GM21423 (cell line): ENCODE data around the gene MAGEA1.
"Not testable (repeated sequence)": the region's sequence is repeated elsewhere in the genome, so short reads cannot be mapped to it uniquely, and the experiment has no call there.

Source experiments
- ATAC-seq: cut with Tn5 transposase; IDR thresholded peaks from one replicate; pipeline ENCODE4 v1.9.1; 2021; ENCODE audit warnings: mild to moderate bottlenecking, moderate library complexity; ENCODE audit not compliant: unreplicated experiment

MAGEA1 gene, protein sequence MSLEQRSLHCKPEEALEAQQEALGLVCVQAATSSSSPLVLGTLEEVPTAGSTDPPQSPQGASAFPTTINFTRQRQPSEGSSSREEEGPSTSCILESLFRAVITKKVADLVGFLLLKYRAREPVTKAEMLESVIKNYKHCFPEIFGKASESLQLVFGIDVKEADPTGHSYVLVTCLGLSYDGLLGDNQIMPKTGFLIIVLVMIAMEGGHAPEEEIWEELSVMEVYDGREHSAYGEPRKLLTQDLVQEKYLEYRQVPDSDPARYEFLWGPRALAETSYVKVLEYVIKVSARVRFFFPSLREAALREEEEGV

DNA sequence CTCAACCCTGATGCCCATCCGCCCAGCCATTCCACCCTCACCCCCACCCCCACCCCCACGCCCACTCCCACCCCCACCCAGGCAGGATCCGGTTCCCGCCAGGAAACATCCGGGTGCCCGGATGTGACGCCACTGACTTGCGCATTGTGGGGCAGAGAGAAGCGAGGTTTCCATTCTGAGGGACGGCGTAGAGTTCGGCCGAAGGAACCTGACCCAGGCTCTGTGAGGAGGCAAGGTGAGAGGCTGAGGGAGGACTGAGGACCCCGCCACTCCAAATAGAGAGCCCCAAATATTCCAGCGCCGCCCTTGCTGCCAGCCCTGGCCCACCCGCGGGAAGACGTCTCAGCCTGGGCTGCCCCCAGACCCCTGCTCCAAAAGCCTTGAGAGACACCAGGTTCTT, at the start of gene MAGEA1:
Gene MAGEA1 (plus strand): TSS at position 154 of the 400 bp plus-strand sequence. CDS start 3,106 bp downstream, outside the sequence.
- ATAC-seq = no peak

DNA sequence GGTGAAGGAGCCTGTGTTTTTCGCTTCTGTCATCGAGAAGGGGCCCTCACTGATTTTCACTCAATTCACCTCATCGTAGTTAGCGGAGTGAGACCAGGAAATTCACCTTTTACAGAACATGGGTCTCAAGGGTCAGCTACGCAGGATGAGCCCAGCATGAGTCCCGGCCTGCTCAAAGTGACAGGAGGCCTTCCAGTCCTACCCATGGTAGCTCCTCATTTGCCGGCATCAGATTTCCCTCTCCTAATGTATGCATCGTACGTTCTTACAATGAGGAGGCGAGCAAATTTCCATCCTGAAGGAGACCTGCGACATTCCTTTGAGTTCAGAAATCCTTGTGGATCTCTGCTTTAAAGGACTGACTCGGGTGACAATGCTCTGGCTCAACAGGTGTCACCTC, 46.2 kb upstream of the MAGEA1 start:
- not testable (repeated sequence) for ATAC-seq

GRCh38 chrX:153139074-153139473, 40.0 kb upstream of the MAGEA1 start:
- not testable (repeated sequence) for ATAC-seq

GRCh38 chrX:153146288-153146687, 32.8 kb upstream of the MAGEA1 start:
- ATAC-seq = not testable (repeated sequence)

GRCh38 chrX:153153516-153153915, 25.6 kb upstream of the MAGEA1 start:
- ATAC-seq = no peak

- no peak for ATAC-seq
Measured at GRCh38 chrX:153157450-153157849, 21.6 kb upstream of the MAGEA1 start.

GRCh38 chrX:153158319-153158718, 20.8 kb upstream of the MAGEA1 start:
- no peak for ATAC-seq

DNA sequence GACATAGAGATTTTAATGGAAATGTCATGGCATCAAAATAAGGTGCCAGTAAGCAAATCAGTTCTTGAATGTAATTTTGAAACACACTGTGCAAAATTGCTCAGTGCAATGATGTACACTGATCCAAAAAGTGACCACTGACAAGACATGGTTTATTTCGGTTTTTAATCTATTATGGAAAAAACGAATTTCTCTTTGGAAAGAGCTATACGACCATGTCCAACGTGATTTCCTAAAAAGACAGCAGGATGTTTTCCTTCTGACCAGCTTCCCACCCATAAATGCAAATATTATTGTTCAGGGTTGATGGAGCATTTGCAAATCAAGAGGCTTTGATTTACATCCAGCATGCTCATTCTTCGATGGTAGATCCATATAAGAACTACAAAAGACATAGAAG, 17.1 kb upstream of the MAGEA1 start:
- ATAC-seq = no peak

- ATAC-seq = no peak
Measured at GRCh38 chrX:153164733-153165132, 14.4 kb upstream of the MAGEA1 start.

- not testable (repeated sequence) for ATAC-seq
Measured at GRCh38 chrX:153168423-153168822, 10.7 kb upstream of the MAGEA1 start.

GRCh38 chrX:153181822-153182221, 2.7 kb downstream of the MAGEA1 start:
- no peak for ATAC-seq

- no peak for ATAC-seq
Measured at GRCh38 chrX:153184787-153185186, 5.7 kb downstream of the MAGEA1 start.

- no peak for ATAC-seq
Measured at GRCh38 chrX:153190381-153190780, 11.3 kb downstream of the MAGEA1 start.

GRCh38 chrX:153200462-153200861, 21.4 kb downstream of the MAGEA1 start:
- ATAC-seq = no peak

- ATAC-seq = no peak
Measured at GRCh38 chrX:153206425-153207046, 27.5 kb downstream of the MAGEA1 start.

- ATAC-seq = no peak
Measured at GRCh38 chrX:153209347-153209746, 30.3 kb downstream of the MAGEA1 start.

- no peak for ATAC-seq
Measured at GRCh38 chrX:153214934-153215333, 35.9 kb downstream of the MAGEA1 start.

GRCh38 chrX:153216926-153217325, 37.8 kb downstream of the MAGEA1 start:
- ATAC-seq = no peak

GRCh38 chrX:153225438-153226098, 46.5 kb downstream of the MAGEA1 start:
- no peak for ATAC-seq

- no peak for ATAC-seq
Measured at GRCh38 chrX:153226344-153227185, 47.5 kb downstream of the MAGEA1 start.
